ENCODE results near the gene VWA8.

Gene VWA8

GRCh38 chr13:41722684-41723535, 238.0 kb downstream of the VWA8 start:
- no peak for DNase-seq

GRCh38 chr13:41720839-41721561, 239.9 kb downstream of the VWA8 start:
- no peak for DNase-seq

GRCh38 chr13:41716236-41716635, 244.7 kb downstream of the VWA8 start:
- no peak for DNase-seq

- DNase-seq: no peak
Measured at GRCh38 chr13:41713405-41713804, 247.5 kb downstream of the VWA8 start.

GRCh38 chr13:41710771-41711170, 250.1 kb downstream of the VWA8 start:
- DNase-seq: no peak

- DNase-seq: no peak
Measured at GRCh38 chr13:41709511-41709910, 251.4 kb downstream of the VWA8 start.

- DNase-seq: no peak
Measured at GRCh38 chr13:41708713-41709112, 252.2 kb downstream of the VWA8 start.

- no peak for DNase-seq
Measured at GRCh38 chr13:41707194-41707821, 253.6 kb downstream of the VWA8 start.

GRCh38 chr13:41706152-41706551, 254.8 kb downstream of the VWA8 start:
- DNase-seq: no peak

- no peak for DNase-seq
Measured at GRCh38 chr13:41702540-41702939, 258.4 kb downstream of the VWA8 start.

- DNase-seq: no peak
Measured at GRCh38 chr13:41701676-41702075, 259.2 kb downstream of the VWA8 start.

- no peak for DNase-seq
Measured at GRCh38 chr13:41700790-41701310, 260.1 kb downstream of the VWA8 start.

- DNase-seq: no peak
Measured at GRCh38 chr13:41699759-41700158, 261.1 kb downstream of the VWA8 start.

- DNase-seq: no peak
Measured at GRCh38 chr13:41697578-41697977, 263.3 kb downstream of the VWA8 start.

GRCh38 chr13:41696163-41697003, 264.5 kb downstream of the VWA8 start:
- DNase-seq: no peak

GRCh38 chr13:41694545-41695301, 266.2 kb downstream of the VWA8 start:
- DNase-seq: no peak

GRCh38 chr13:41693434-41693833, 267.5 kb downstream of the VWA8 start:
- DNase-seq: no peak

- DNase-seq: no peak
Measured at GRCh38 chr13:41691274-41691673, 269.6 kb downstream of the VWA8 start.

GRCh38 chr13:41682766-41683165, 278.1 kb downstream of the VWA8 start:
- no peak for DNase-seq

GRCh38 chr13:41682001-41682400, 278.9 kb downstream of the VWA8 start:
- no peak for DNase-seq

- no peak for DNase-seq
Measured at GRCh38 chr13:41681587-41681986, 279.3 kb downstream of the VWA8 start.

GRCh38 chr13:41680900-41681299, 280.0 kb downstream of the VWA8 start:
- DNase-seq: no peak
